Measurements from ENCODE around the gene SLC25A5. TPM values are rescaled to one million over a fixed set of nuclear protein-coding genes. Genes with fewer than 3 reads are reported as not detected.
A peak's percentile ranks its signal among the peaks of the same experiment; 100 is the strongest.

The SLC25A5 gene
- total RNA-seq, 2 donors from 2014 or later = 92.9 to 235 TPM

DNA sequence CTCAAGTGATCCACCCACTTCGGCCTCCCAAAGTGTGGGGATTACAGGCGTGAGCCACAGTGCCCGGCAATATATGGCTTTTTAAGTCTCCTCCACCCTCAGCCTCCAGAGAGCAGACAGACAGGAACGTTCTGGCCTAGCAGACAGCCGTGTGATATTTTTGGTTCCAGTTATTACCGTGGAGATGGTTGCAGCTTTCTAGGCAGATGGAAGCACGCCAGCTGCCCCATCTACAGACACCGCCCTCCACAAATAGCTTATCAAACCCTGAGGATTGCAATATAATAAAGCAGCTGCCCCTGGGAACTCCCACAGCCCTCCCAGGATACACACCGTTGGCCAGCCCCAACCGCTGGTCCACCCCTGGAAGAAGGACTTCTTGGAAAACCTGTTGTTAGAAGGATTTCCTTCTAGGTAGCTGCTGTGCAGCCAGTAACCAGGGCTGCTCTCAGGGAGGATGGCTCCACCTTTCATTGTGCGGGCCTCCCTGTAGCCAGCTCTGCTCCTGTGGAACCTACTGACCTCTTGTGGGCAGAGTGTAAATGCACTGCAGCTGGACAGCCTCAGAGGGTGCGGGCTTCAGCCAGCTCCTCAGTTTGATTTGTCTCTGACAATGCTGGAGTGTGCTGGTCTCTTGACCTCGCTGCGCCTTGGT, 44.0 kb downstream of the SLC25A5 start:
- DNase-seq = peak; percentile 66 to 79 (median 78)
- H3K4me3 ChIP-seq = no peak overlapping the region
- TF ChIP-seq POLR2A (IDR thresholded peaks at IDR 0.05) (no peak), CTCF (IDR thresholded peaks at IDR 0.05) (peak; percentile 38 to 84 (median 69))
- intact Hi-C loops (cut with DNase I) = no loop called here
- no peaks in the 10 kb centered on the region for H3K27me3 ChIP-seq
- peak; percentile 96 for ATAC-seq
- no peaks in the 10 kb centered on the region for H3K9me3 ChIP-seq
- no peaks in the 10 kb centered on the region for H3K36me3 ChIP-seq (replicated peaks in 1 of 2; ENCODE audit: insufficient read depth in 1 of 2, low read depth in 2 of 2)
- no peak overlapping the region for H3K27ac ChIP-seq
- 30% methylated on average over 10 of the region's 14 CpGs; no CpG with 5 or more reads in 1 of the 2 donors for WGBS, 2 donors
- no peaks in the 10 kb centered on the region for H3K4me1 ChIP-seq

DNA sequence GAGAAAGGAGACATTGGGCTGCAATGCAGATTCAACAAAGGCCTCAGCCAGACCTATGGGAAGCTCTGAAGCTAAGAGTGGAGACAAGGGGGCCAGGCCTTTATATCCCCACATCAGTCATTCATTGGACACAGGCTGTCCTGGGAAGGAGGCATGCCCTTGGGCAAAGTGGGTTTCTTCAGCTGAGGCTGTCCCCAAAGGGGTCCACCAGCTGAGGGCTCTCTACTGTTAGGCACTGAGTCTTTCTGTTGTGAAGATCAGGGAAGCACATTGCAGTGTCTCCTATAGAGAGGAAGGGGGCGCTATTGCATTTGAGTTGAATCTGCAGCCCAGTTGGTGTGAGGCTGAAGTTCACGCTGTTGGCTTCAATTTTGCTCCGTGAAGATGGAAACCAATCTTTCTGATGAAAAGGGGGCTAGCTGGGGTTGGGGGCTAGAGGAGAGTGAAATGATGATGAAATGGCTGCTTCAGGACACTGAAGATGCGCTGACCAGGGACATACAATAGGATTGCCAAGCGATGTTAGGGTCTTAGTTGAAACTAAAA, 48.0 kb downstream of the SLC25A5 start:
- Histone ChIP-seq H3K9me3 (no peaks in the 10 kb centered on the region), H3K4me3 (no peak overlapping the region), H3K27ac (no peak overlapping the region), H3K4me1 (no peaks in the 10 kb centered on the region), H3K27me3 (no peaks in the 10 kb centered on the region), H3K36me3 (replicated peaks in 1 of 2; ENCODE audit: insufficient read depth in 1 of 2, low read depth in 2 of 2) (no peaks in the 10 kb centered on the region)
- TF ChIP-seq POLR2A (IDR thresholded peaks at IDR 0.05) (no peak), CTCF (IDR thresholded peaks at IDR 0.05) (peak; percentile 22 to 81 (median 72))
- ATAC-seq = peak; percentile 80
- WGBS, 2 donors = 41 to 46% methylated on average over 4 to 5 of the region's 5 CpGs
- intact Hi-C loops (cut with DNase I) = no loop called here
- DNase-seq = peak; percentile 12 to 45 (median 32)

DNA sequence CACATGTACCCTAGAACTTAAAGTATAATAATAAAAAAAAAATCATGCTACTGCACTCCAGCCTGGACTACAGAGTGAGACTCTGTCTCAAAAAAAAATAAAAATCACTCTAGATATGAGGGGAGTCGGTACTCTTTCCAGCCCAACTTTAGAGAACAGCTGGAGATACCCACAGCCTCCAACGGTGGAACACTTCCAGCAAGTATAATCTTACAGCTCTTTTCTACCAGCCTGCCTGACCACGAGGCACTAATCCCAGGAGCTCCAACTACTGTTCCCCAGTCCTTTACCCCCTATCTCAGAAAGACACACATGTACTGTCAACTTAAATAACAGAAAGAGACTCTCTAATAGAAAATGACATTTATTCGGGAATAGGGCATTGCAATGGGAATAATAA, 50.1 kb downstream of the SLC25A5 start:
- WGBS, 2 donors = 53 to 63% methylated on average over 3 to 4 of the region's 4 CpGs
- ATAC-seq = no peak

More for the DNA sequence above, 50.1 kb downstream of the SLC25A5 start:
- Histone ChIP-seq H3K36me3 (replicated peaks in 1 of 2; ENCODE audit: insufficient read depth in 1 of 2, low read depth in 2 of 2) (no peaks in the 10 kb centered on the region), H3K9me3 (no peaks in the 10 kb centered on the region), H3K27ac (no peak overlapping the region), H3K4me3 (no peak overlapping the region), H3K27me3 (no peaks in the 10 kb centered on the region), H3K4me1 (no peaks in the 10 kb centered on the region)
- intact Hi-C loops (cut with DNase I) = no loop called here
- no peak for TF ChIP-seq CTCF (IDR thresholded peaks at IDR 0.05)
- no peak for TF ChIP-seq POLR2A (IDR thresholded peaks at IDR 0.05)
- no peak for DNase-seq

Small RNA genes within 50 kb of the gene (small RNA-seq; reads per million reads assigned to genes)
- gene RNU1-67P (0.14 reads per million), gene RNY3P16 (not detected)

Other genes with a start within 250 kb of the SLC25A5 start
- gene PGRMC1, start 232.2 kb upstream of the SLC25A5 start, total RNA-seq = 10 to 100 TPM; 42.5 to 45.8 TPM
- gene SLC25A43, start 69.1 kb upstream of the SLC25A5 start, total RNA-seq = 10 to 100 TPM; 10.6 to 13.8 TPM
- gene STEEP1, start 97.0 kb downstream of the SLC25A5 start, total RNA-seq = 10 to 100 TPM in 1 of 2 donors, 1 to 10 TPM in 1; 8.2 to 17.4 TPM
- 10 to 100 TPM; 23.1 to 35.9 TPM for gene UBE2A, start 106.1 kb downstream of the SLC25A5 start, total RNA-seq
- 1 to 10 TPM; 3.9 to 4.0 TPM for gene NKRF, start 138.0 kb downstream of the SLC25A5 start, total RNA-seq
- gene SEPTIN6, start 224.7 kb downstream of the SLC25A5 start, total RNA-seq = 1 to 10 TPM; 4.9 to 6.7 TPM

Measured in body of pancreas (tissue), 4 donors.